Trophoblast cell (in vitro differentiated cells and primary cell): ENCODE measurements around the gene LIPC.

ENCODE experiments used
- DNase-seq, 2 donors: peaks; one replicate each; pipeline ENCODE4 v3.0.0-alpha.2; 2016
- H2AFZ ChIP-seq: 2 replicates; pipeline ENCODE4 v1.6.1; 2013; ENCODE audit warnings: low read length, moderate library complexity, mild to moderate bottlenecking; ENCODE audit not compliant: insufficient read depth, poor library complexity
- H2AK5ac ChIP-seq: 2 replicates; pipeline ENCODE4 v1.6.1; 2013; ENCODE audit warnings: mild to moderate bottlenecking, low read length
- H2BK120ac ChIP-seq: 2 replicates; pipeline ENCODE4 v1.6.1; 2013; ENCODE audit warnings: low read length, mild to moderate bottlenecking, moderate library complexity; ENCODE audit not compliant: insufficient read depth, poor library complexity
- H2BK12ac ChIP-seq: 2 replicates; pipeline ENCODE4 v1.6.1; 2013; ENCODE audit warnings: mild to moderate bottlenecking, low read length, moderate library complexity
- H2BK5ac ChIP-seq: 2 replicates; pipeline ENCODE4 v1.6.1; 2013; ENCODE audit warnings: low read length, low read depth, moderate library complexity, mild to moderate bottlenecking; ENCODE audit not compliant: poor library complexity
- H3K14ac ChIP-seq: 2 replicates; pipeline ENCODE4 v1.6.1; 2013; ENCODE audit warnings: mild to moderate bottlenecking, low read length
- H3K18ac ChIP-seq: 2 replicates; pipeline ENCODE4 v1.6.1; 2013; ENCODE audit warnings: mild to moderate bottlenecking, low read length
- H3K23ac ChIP-seq: 2 replicates; pipeline ENCODE4 v1.6.1; 2013; ENCODE audit warnings: low read length
- H3K27ac ChIP-seq: 2 replicates; pipeline ENCODE4 v1.5.1; 2013; ENCODE audit warnings: low read depth, mild to moderate bottlenecking, inconsistent platforms, low read length, moderate library complexity
- H3K27me3 ChIP-seq: 2 replicates; pipeline ENCODE4 v1.6.1; 2013; ENCODE audit warnings: inconsistent platforms, mild to moderate bottlenecking, low read length, moderate library complexity; ENCODE audit not compliant: insufficient read depth
- H3K36me3 ChIP-seq, 2 experiments: 1 replicate in 1 of 2; 2 replicates in 1 of 2; pipeline ENCODE4 v1.6.1; 2013; ENCODE audit warnings: low read length in 2 of 2, mild to moderate bottlenecking in 2 of 2, moderate library complexity in 1 of 2; ENCODE audit not compliant: insufficient read depth in 2 of 2, control insufficient read depth in 1 of 2
- H3K4ac ChIP-seq: 2 replicates; pipeline ENCODE4 v1.6.1; 2013; ENCODE audit warnings: low read depth, mild to moderate bottlenecking, low read length, moderate library complexity
- H3K4me1 ChIP-seq, 2 experiments: 1 replicate in 1 of 2; 2 replicates in 1 of 2; pipeline ENCODE4 v1.6.1; 2013; ENCODE audit warnings: low read length in 2 of 2, mild to moderate bottlenecking in 2 of 2, moderate library complexity in 1 of 2; ENCODE audit not compliant: insufficient read depth in 2 of 2, control insufficient read depth in 1 of 2
- H3K4me2 ChIP-seq: 2 replicates; pipeline ENCODE4 v1.6.1; 2013; ENCODE audit warnings: inconsistent platforms, mild to moderate bottlenecking, low read length, moderate library complexity
- H3K4me3 ChIP-seq: 2 replicates; pipeline ENCODE4 v1.5.1; 2013; ENCODE audit warnings: mild to moderate bottlenecking, low read depth, low read length, inconsistent platforms
- H3K79me1 ChIP-seq: one replicate; pipeline ENCODE4 v1.6.1; 2013; ENCODE audit warnings: low read length
- H3K79me2 ChIP-seq: 2 replicates; pipeline ENCODE4 v1.6.1; 2013; ENCODE audit warnings: low read length, mild to moderate bottlenecking; ENCODE audit not compliant: control insufficient read depth, insufficient read depth, poor library complexity
- H3K9ac ChIP-seq: 2 replicates; pipeline ENCODE4 v1.6.1; 2013; ENCODE audit warnings: mild to moderate bottlenecking, low read length
- H3K9me3 ChIP-seq: 2 replicates; pipeline ENCODE4 v1.6.1; 2013; ENCODE audit warnings: low read depth, mild to moderate bottlenecking, control low read depth, inconsistent platforms, low read length; ENCODE audit not compliant: insufficient read depth
- H4K12ac ChIP-seq: 2 replicates; pipeline ENCODE4 v1.6.1; 2013; ENCODE audit warnings: low read depth, mild to moderate bottlenecking, low read length, moderate library complexity
- H4K8ac ChIP-seq: 2 replicates; pipeline ENCODE4 v1.6.1; 2013; ENCODE audit warnings: low read depth, mild to moderate bottlenecking, low read length, moderate library complexity
- H4K91ac ChIP-seq: one replicate; pipeline ENCODE4 v1.6.1; 2013; ENCODE audit warnings: low read depth, mild to moderate bottlenecking, low read length, moderate library complexity
- WGBS: extraction: QIAGEN DNeasy Blood & Tissue Kit; methylation state at CpG from one replicate; pipeline ENCODE4 v1.1.7; 2013; ENCODE audit warnings: missing lambda C conversion rate; ENCODE audit not compliant: insufficient read length, insufficient coverage; ENCODE audit errors: extremely low coverage; 5-methylcytosine and 5-hydroxymethylcytosine counted together

LIPC gene

DNA sequence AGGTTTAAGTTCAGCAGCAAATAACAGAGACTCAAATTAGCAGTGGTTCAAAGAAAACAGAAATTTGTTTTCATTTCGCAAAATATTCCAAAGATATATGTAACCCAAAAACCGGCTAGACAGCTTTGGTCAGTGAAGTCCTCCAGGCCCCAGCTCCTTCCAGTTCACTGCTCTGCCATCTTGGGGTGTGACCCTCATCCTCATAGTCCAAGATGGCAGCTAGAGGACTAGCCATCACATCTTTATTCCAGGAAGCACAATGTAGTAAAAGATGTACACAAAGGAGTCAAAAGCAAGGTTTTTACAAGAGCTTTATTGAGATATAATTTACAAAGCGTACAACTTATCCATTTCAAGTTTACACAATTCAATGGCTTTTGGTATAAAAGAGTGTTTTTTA is 107.1 kb downstream of the LIPC start:
- H3K27me3 ChIP-seq = no peaks in the 10 kb centered on the region
- no peak overlapping the region for H3K23ac ChIP-seq
- H3K14ac ChIP-seq = no peak overlapping the region
- no peak overlapping the region for H4K12ac ChIP-seq
- H2AK5ac ChIP-seq = no peak overlapping the region
- no peaks in the 10 kb centered on the region for H3K9me3 ChIP-seq
- peaks cover 6% of the 10 kb centered on the region for H3K79me1 ChIP-seq
- H4K91ac ChIP-seq = no peak overlapping the region
- H2BK120ac ChIP-seq = no peak overlapping the region
- DNase-seq = peak in 1 of 2 donors; percentile 34
- no CpG with 5 or more reads among the region's 3 CpGs for WGBS
- no peak overlapping the region for H3K9ac ChIP-seq
- no peaks in the 10 kb centered on the region for H3K79me2 ChIP-seq
- H3K4me2 ChIP-seq = no peak overlapping the region
- no peak overlapping the region for H2BK5ac ChIP-seq
- H2BK12ac ChIP-seq = no peak overlapping the region
- peaks cover 0 to 7% of the 10 kb centered on the region in 2 experiments for H3K4me1 ChIP-seq
- H3K4ac ChIP-seq = no peak overlapping the region
- H3K4me3 ChIP-seq = no peak overlapping the region
- no peaks in the 10 kb centered on the region for H3K36me3 ChIP-seq
- no peak overlapping the region for H2AFZ ChIP-seq
- no peak overlapping the region for H3K27ac ChIP-seq
- H4K8ac ChIP-seq = no peak overlapping the region
- no peak overlapping the region for H3K18ac ChIP-seq

DNA sequence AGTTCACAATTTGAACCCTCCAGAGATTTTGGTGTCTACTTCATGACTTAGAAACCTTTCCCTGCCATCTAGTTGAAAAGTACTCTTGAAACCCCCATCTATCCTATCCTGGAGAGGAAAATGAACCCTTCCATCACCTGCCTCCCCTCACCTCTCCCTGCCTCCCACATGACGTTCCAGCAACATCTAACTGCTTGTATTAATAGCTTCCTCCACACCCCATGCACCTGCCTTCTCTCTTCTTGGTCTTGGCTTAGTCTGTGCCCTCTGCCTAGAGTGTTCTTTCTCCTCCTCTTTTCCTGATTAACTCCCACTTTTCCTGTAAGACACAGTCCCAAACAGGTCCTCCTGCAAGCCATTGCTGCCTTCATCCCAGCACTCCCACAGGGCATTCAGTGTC is 107.8 kb downstream of the LIPC start:
- H4K91ac ChIP-seq = no peak overlapping the region
- no CpG with 5 or more reads among the region's 1 CpG for WGBS
- peaks cover 0 to 7% of the 10 kb centered on the region in 2 experiments for H3K4me1 ChIP-seq
- no peak overlapping the region for H3K9ac ChIP-seq
- H3K9me3 ChIP-seq = no peaks in the 10 kb centered on the region
- H3K4ac ChIP-seq = no peak overlapping the region
- H4K8ac ChIP-seq = no peak overlapping the region
- H3K14ac ChIP-seq = no peak overlapping the region
- no peak for DNase-seq
- no peak overlapping the region for H2BK5ac ChIP-seq
- no peak overlapping the region for H3K18ac ChIP-seq
- no peak overlapping the region for H3K4me3 ChIP-seq
- H3K4me2 ChIP-seq = no peak overlapping the region
- no peak overlapping the region for H2BK12ac ChIP-seq
- H3K23ac ChIP-seq = no peak overlapping the region
- H2BK120ac ChIP-seq = no peak overlapping the region
- H3K27ac ChIP-seq = no peak overlapping the region
- H2AFZ ChIP-seq = no peak overlapping the region
- no peak overlapping the region for H4K12ac ChIP-seq
- peaks cover 6% of the 10 kb centered on the region for H3K79me1 ChIP-seq
- H3K79me2 ChIP-seq = no peaks in the 10 kb centered on the region
- H3K27me3 ChIP-seq = no peaks in the 10 kb centered on the region
- no peak overlapping the region for H2AK5ac ChIP-seq
- no peaks in the 10 kb centered on the region for H3K36me3 ChIP-seq

DNA sequence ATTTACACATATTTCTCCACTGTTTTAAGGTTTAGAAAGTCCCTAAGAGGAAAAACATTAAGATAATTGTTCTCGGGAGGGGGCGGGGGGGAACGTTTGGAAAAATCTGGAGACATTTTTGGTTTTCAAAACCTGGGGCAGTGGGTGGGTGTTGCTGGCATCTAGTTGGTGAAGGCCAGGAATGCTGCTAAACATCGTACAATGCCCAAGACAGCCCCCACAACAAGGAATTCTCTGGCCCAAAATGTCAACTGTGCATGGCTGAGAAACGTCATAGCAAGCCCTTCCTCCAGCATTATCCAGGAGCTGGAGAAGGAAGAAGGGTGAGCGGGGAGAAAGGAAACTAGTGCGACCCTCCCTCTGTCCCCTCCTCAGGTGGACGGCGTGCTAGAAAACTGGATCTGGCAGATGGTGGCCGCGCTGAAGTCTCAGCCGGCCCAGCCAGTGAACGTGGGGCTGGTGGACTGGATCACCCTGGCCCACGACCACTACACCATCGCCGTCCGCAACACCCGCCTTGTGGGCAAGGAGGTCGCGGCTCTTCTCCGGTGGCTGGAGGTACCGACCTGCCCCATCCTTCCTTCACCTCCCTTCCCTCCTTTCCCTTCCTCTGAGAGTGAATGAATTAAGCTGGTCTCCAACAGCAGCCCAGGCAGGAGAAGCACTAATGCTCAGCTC is 109.8 kb downstream of the LIPC start:
- Histone ChIP-seq H2BK120ac (peak overlapping the region; percentile 15), H4K8ac (no peak overlapping the region), H4K12ac (no peak overlapping the region), H3K23ac (no peak overlapping the region), H3K9ac (no peak overlapping the region), H3K4me3 (no peak overlapping the region), H2BK5ac (no peak overlapping the region), H3K79me2 (no peaks in the 10 kb centered on the region), H3K27ac (no peak overlapping the region), H3K4ac (no peak overlapping the region), H3K27me3 (no peaks in the 10 kb centered on the region), H2BK12ac (peak overlapping the region; percentile 67), H4K91ac (no peak overlapping the region), H2AK5ac (peak overlapping the region; percentile 15), H3K4me2 (no peak overlapping the region), H3K79me1 (peaks cover 10% of the 10 kb centered on the region), H3K9me3 (no peaks in the 10 kb centered on the region), H3K18ac (no peak overlapping the region), H2AFZ (no peak overlapping the region), H3K4me1 (peaks cover 0 to 13% of the 10 kb centered on the region in 2 experiments), H3K36me3 (no peaks in the 10 kb centered on the region), H3K14ac (peak overlapping the region; percentile 10)
- no peak for DNase-seq
- no CpG with 5 or more reads among the region's 22 CpGs for WGBS

DNA sequence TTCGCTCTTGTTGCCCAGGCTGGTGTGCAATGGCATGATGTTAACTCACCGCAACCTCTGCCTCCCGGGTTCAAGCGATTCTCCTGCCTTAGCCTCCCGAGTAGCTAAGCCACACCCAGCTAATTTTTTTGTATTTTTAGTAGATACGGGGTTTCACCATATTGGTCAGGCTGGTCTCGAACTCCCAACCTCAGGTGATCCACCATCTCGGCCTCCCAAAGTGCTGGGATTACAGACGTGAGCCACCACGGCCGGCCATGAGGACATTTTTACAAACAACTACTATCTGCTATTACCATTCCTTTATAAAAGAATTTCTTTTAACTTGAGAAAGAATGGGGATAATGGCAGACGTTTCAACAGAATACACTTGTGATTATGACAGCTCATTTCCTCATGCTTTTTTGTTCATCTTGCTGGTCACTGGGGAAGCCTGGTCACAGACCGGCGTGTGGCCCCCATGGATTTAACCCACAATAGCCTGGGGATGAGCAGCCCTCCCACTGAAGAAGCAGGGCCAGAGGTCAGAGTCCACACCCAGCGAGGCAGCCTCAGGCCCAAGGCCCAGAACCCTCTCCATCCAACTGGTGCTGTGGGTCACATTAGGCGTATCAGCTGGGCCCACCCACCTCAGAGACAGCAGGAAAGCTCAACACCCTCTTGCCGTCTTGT is 112.0 kb downstream of the LIPC start:
- no peak overlapping the region for H3K14ac ChIP-seq
- H4K8ac ChIP-seq = no peak overlapping the region
- H2BK5ac ChIP-seq = no peak overlapping the region
- WGBS = no CpG with 5 or more reads among the region's 17 CpGs
- H4K91ac ChIP-seq = no peak overlapping the region
- peaks cover 16 to 31% of the 10 kb centered on the region in 2 experiments for H3K4me1 ChIP-seq
- no peaks in the 10 kb centered on the region for H3K27me3 ChIP-seq
- H3K4me2 ChIP-seq = no peak overlapping the region
- H3K9ac ChIP-seq = no peak overlapping the region
- peaks cover 29% of the 10 kb centered on the region for H3K79me1 ChIP-seq
- H3K4ac ChIP-seq = no peak overlapping the region
- no peak overlapping the region for H3K23ac ChIP-seq
- DNase-seq = peak; percentile 76 to 85
- H3K9me3 ChIP-seq = no peaks in the 10 kb centered on the region
- no peak overlapping the region for H2AK5ac ChIP-seq
- H3K27ac ChIP-seq = no peak overlapping the region
- H3K4me3 ChIP-seq = no peak overlapping the region
- H2AFZ ChIP-seq = no peak overlapping the region
- peaks cover 8% of the 10 kb centered on the region for H3K79me2 ChIP-seq
- no peak overlapping the region for H3K18ac ChIP-seq
- H4K12ac ChIP-seq = no peak overlapping the region
- no peak overlapping the region for H2BK12ac ChIP-seq
- H2BK120ac ChIP-seq = no peak overlapping the region
- no peaks in the 10 kb centered on the region for H3K36me3 ChIP-seq
